Right cardiac atrium (tissue), 5 donors: Measurements from ENCODE around the gene IGFBP1. TPM values are rescaled to one million over a fixed set of nuclear protein-coding genes. Genes with fewer than 3 reads are reported as not detected.

Experiments used
- ATAC-seq, 2 donors: fragments of 200-7000 bp; cut with Tn5 transposase; one replicate each; pipeline versions ENCODE4 v1.8.0 to v1.9.1; 2020; ENCODE audit warnings: moderate library complexity in 2 of 2, mild to moderate bottlenecking in 1 of 2
- DNase-seq, 3 donors: peaks; one replicate each; pipeline ENCODE4 v3.0.0-alpha.2; 2020
- H3K27ac ChIP-seq: one replicate; pipeline ENCODE4 v1.5.1; 2013; ENCODE audit warnings: mild to moderate bottlenecking, low read length, control low read depth, moderate library complexity
- H3K27me3 ChIP-seq: one replicate; pipeline ENCODE4 v1.6.1; 2013; ENCODE audit not compliant: control insufficient read depth, insufficient read depth
- H3K4me1 ChIP-seq: one replicate; pipeline ENCODE4 v1.6.1; 2013; ENCODE audit warnings: low read length; ENCODE audit not compliant: control insufficient read depth, insufficient read depth
- H3K4me3 ChIP-seq: one replicate; pipeline ENCODE4 v1.5.1; 2013; ENCODE audit warnings: low read length, control low read depth
- H3K9me3 ChIP-seq: one replicate; pipeline ENCODE4 v1.6.1; 2013; ENCODE audit warnings: low read length; ENCODE audit not compliant: control insufficient read depth
- WGBS: extraction: QIAGEN DNeasy Blood & Tissue Kit; methylation state at CpG from one replicate; pipeline ENCODE4 v1.1.7; 2013; 5-methylcytosine and 5-hydroxymethylcytosine counted together
- intact Hi-C, 4 donors: fragments of 100-400 bp; cut with DNase I; formaldehyde crosslinking; loops; one replicate each; pipeline versions ENCODE4 v1.11.0 to v1.14.0; 2022 to 2023
- polyA plus RNA-seq: library from polyadenylated mRNA; stranded (reverse); fragments of 200-250 nt; gene quantifications from one replicate; pipeline ENCODE4 v1.2.3, GENCODE V29; 2013
- total RNA-seq, 4 donors: library from RNA; stranded (reverse); fragmentation: NEBNext Ultra II Directional; extraction: Animal tissue kit (Norgen Biotek cat#: 25700); gene quantifications; one replicate each; pipeline ENCODE4 v1.2.1, GENCODE V29; 2021
- donor health status: healthy with polysubstance abuse.
- donor health status: DM: no; HTN: yes; CAD: no.
- donor health status: DM: no; HTN: no; CAD: no.
- donor health status: DM: no; HTN: yes; CAD: no; lungs with severe emphysema.
- donor health status: DM: yes; HTN: yes; CAD: no.

The IGFBP1 gene
- total and polyA plus RNA-seq, 5 donors: 0.14 to 0.25 TPM; not detected in 3

GRCh38 chr7:45865594-45866410, 22.5 kb upstream of the IGFBP1 start:
- no peak overlapping the region for H3K4me3 ChIP-seq
- H3K27me3 ChIP-seq: no peaks in the 10 kb centered on the region
- intact Hi-C loops: loop anchor here in 1 of 4 donors (10.0 kb wide), 1 partner anchor 211 kb away; no protein-coding TSS in a partner anchor
- no peaks in the 10 kb centered on the region for H3K9me3 ChIP-seq
- DNase-seq: no peak
- ATAC-seq: no peak
- WGBS: 71% methylated on average over 13 of the region's 13 CpGs
- no peaks in the 10 kb centered on the region for H3K4me1 ChIP-seq
- H3K27ac ChIP-seq: no peak overlapping the region

DNA sequence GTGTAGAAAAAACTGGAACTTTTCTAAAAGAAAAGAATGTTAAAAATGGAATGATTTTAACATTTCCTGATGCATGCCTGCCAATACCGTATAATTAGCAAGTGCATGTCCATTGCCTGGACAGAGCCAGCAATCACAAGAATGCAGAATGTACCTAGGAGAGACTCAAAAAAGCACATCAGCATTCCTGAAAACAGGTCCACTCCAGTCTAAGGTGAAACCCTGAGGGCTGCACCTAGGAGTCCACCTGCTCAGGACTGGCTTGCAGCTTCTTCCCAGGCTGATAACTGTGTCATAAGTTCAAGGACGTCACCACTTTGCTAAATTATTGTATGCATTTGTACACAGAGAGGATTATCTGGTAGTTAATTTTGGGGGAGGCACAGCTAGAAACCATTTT, 20.8 kb upstream of the IGFBP1 start:
- H3K4me1 ChIP-seq: no peaks in the 10 kb centered on the region
- no peaks in the 10 kb centered on the region for H3K9me3 ChIP-seq
- H3K4me3 ChIP-seq: no peak overlapping the region
- intact Hi-C loops: loop anchor here in 1 of 4 donors (10.0 kb wide), 1 partner anchor 213 kb away; no protein-coding TSS in a partner anchor
- no peak overlapping the region for H3K27ac ChIP-seq
- ATAC-seq (no peak), DNase-seq (no peak)
- no peaks in the 10 kb centered on the region for H3K27me3 ChIP-seq
- WGBS: 65% methylated on average over 2 of the region's 2 CpGs

DNA sequence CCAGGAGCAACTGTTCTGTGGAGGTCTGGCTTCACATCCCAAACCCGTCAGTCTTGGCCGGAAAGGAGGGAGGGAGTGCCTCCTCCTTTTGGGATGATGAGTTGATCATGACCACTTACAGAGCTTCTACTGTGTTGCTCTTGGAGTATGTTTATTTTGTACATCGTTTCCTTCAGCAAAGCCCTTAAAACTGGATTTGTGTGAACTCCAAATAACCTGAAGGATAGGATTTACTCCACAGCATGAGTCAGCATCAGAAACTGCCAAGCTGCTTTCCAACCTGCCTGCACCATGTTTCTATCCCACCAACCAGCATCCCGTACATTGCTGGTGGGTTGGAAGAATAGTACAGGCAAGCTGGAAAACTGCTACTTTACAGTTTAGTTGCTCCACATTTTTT, 18.9 kb upstream of the IGFBP1 start:
- H3K4me1 ChIP-seq: no peaks in the 10 kb centered on the region
- H3K27me3 ChIP-seq: no peaks in the 10 kb centered on the region
- no peaks in the 10 kb centered on the region for H3K9me3 ChIP-seq
- ATAC-seq (no peak), DNase-seq (no peak)
- 72% methylated on average over 4 of the region's 4 CpGs for WGBS
- no peak overlapping the region for H3K4me3 ChIP-seq
- no peak overlapping the region for H3K27ac ChIP-seq
- intact Hi-C loops: loop anchor here in 1 of 4 donors (10.0 kb wide), 1 partner anchor 215 kb away; no protein-coding TSS in a partner anchor

DNA sequence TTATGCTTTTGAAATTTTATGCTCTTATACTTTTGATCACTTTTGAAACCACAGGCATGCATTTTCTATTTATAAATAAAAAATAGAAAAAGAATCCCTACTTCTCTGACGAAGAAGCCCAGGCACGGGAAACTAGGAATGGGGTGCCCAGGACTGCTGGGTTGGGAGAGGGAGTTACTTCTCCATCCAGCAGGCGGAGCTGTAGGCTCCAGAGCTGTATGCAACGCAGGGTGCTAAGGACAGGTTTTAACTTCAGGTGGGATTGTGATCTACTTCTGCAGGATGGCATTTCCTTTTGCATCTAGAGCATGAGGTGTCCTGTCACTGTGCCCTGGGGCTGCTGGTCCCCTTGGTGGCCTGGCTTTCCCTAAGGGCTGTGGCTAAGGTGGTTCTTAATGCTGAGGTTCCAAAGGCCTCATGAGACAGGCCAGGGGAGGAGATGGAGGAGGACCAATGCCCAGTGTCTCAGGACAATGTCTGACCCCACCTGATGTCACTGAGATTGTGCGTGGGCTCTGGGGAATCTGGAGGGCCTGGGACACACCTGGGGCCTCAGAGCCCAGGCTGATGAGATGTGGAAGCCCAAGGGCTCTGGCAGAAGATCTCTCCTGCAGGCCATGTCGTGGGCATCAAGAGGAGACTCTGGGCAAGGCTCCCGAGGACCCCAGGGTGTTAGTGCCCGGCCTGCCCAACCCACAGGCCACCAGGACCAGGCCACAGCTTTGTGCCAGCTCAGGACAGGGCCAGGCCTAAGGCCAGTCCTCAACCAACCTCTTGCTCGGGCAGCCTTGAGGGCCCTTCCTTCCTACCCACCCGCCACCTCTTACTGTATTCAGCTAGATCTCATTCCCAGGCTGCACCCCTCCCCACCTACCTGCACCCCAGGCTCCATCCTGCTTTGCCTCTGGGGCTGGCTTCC, 15.9 kb upstream of the IGFBP1 start:
- no peaks in the 10 kb centered on the region for H3K27me3 ChIP-seq
- H3K4me1 ChIP-seq: no peaks in the 10 kb centered on the region
- WGBS: 74% methylated on average over 10 of the region's 10 CpGs
- intact Hi-C loops: no loop called here
- DNase-seq (no peak), ATAC-seq (no peak)
- H3K4me3 ChIP-seq: no peak overlapping the region
- no peak overlapping the region for H3K27ac ChIP-seq
- no peaks in the 10 kb centered on the region for H3K9me3 ChIP-seq

- 91% methylated on average over 7 of the region's 7 CpGs for WGBS
- Histone ChIP-seq H3K4me3 (no peak within 1 kb of the TSS), H3K27me3 (no peaks in the 10 kb centered on the region), H3K9me3 (peaks cover under 1% of the 10 kb centered on the region), H3K4me1 (no peaks in the 10 kb centered on the region), H3K27ac (no peak within 1 kb of the TSS)
- DNase-seq (no peak), ATAC-seq (no peak)
- intact Hi-C loops: no loop called here
Observed at GRCh38 chr7:45873035-45873354, 15.3 kb upstream of the IGFBP1 start, which contains the start of gene CCDC201. CCDC201 (minus strand) TSS chr7:45873082; CDS start chr7:45873007, 75 bp downstream.

DNA sequence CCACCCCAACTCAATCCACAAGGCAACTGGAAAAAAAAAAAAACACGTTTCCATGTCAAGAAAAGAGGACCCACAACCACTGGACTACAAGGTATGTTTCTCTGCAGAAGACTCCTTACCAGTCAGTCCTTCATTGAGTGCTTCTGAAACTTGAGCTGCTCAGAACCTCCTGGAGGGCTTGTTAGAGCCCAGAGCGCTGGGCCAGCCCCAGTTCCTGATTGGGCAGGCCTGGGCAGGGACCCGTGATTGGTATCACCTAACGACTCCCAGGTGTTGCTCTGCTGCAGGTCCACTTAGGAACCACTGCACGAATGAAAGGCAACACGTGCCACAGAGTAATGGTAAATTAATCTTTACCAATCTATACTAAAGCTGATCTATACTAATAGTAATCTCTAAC, 14.9 kb upstream of the IGFBP1 start:
- DNase-seq (no peak), ATAC-seq (no peak)
- H3K27ac ChIP-seq: no peak overlapping the region
- H3K9me3 ChIP-seq: peaks cover 3% of the 10 kb centered on the region
- WGBS: 87% methylated on average over 6 of the region's 6 CpGs
- no peaks in the 10 kb centered on the region for H3K27me3 ChIP-seq
- intact Hi-C loops: no loop called here
- no peaks in the 10 kb centered on the region for H3K4me1 ChIP-seq
- no peak overlapping the region for H3K4me3 ChIP-seq

DNA sequence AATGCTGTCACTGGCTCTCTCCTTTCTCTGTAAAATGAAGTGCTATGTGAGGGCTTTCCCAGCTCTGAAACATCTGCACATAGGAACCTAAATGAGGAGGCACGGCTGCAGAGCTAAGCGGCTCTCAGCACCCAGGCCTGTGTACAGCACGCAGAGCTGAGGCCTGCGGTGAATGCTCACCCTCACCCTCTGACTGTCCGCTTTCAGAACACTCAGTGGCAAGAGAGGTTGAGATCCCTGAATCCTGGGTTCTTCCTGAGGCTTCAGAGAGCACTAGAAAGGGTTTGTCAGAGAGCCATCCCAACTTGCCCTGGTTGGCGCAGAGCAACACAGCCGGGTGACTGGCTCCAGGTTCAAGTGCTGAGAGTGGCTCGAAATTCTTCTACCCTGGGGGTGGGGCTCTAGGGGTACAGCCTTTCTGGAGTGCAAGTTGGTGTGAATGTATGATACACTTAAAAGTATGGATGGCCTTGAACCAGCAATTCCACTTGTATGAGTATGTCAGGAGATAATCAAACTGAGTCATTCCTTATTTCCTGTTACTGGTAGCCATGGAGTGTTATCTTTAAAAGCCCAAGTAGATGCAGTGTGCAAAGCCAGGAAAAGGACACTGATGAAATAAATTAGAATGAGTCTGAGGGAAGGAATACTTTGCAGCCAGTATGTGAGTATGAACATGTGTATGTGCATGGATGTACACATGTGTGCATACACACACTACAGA, 13.7 kb upstream of the IGFBP1 start:
- H3K27ac ChIP-seq: no peak overlapping the region
- 90% methylated on average over 8 of the region's 8 CpGs for WGBS
- H3K4me3 ChIP-seq: no peak overlapping the region
- H3K9me3 ChIP-seq: peaks cover 3% of the 10 kb centered on the region
- ATAC-seq: peak in 1 of 2 donors; percentile 39
- intact Hi-C loops: no loop called here
- no peak for DNase-seq
- no peaks in the 10 kb centered on the region for H3K27me3 ChIP-seq
- H3K4me1 ChIP-seq: no peaks in the 10 kb centered on the region

DNA sequence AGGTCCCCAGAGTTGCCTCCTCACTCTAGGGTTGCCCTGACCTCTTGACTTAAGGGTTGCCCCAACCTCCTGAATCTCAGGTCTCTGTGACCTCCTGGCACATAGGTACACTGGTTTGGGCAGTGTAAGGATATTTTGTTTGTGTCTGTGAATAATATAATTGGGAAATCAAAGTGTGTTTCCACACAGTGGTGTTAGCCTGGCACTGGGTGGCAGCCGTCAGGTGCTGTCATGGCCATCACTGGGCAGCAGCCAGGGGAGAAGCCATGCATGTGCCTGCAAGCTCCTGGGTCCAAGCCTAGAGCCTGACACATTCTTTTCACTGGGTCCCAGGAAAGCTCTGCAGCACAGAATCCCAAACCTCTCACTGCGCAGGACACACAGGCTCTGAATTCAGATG, 11.8 kb upstream of the IGFBP1 start:
- Histone ChIP-seq H3K27me3 (no peaks in the 10 kb centered on the region), H3K4me1 (no peaks in the 10 kb centered on the region), H3K9me3 (peaks cover 3% of the 10 kb centered on the region), H3K27ac (no peak overlapping the region), H3K4me3 (no peak overlapping the region)
- 93% methylated on average over 2 of the region's 2 CpGs for WGBS
- ATAC-seq (no peak), DNase-seq (no peak)
- intact Hi-C loops: no loop called here

- H3K4me3 ChIP-seq: no peak overlapping the region
- H3K27me3 ChIP-seq: no peaks in the 10 kb centered on the region
- DNase-seq (no peak), ATAC-seq (no peak)
- peaks cover 3% of the 10 kb centered on the region for H3K9me3 ChIP-seq
- intact Hi-C loops: no loop called here
- H3K4me1 ChIP-seq: no peaks in the 10 kb centered on the region
- no peak overlapping the region for H3K27ac ChIP-seq
- WGBS: 43% methylated on average over 3 of the region's 3 CpGs
Observed at GRCh38 chr7:45878457-45879144, 9.7 kb upstream of the IGFBP1 start.

GRCh38 chr7:45880433-45880860, 7.8 kb upstream of the IGFBP1 start:
- WGBS: 89% methylated on average over 7 of the region's 7 CpGs
- intact Hi-C loops: no loop called here
- peaks cover 3% of the 10 kb centered on the region for H3K9me3 ChIP-seq
- no peaks in the 10 kb centered on the region for H3K27me3 ChIP-seq
- no peak for DNase-seq
- no peaks in the 10 kb centered on the region for H3K4me1 ChIP-seq
- no peak overlapping the region for H3K27ac ChIP-seq
- H3K4me3 ChIP-seq: no peak overlapping the region
- no peak for ATAC-seq
